ENCODE measurements around the gene KIF9. TPM values are rescaled to one million over a fixed set of nuclear protein-coding genes. Genes with fewer than 3 reads are reported as not detected.
A peak's percentile ranks its signal among the peaks of the same experiment; 100 is the strongest.

Gene KIF9
- total and polyA plus RNA-seq, 8 donors, result under 0.01 to 46.3 (median 12.8) TPM; not detected in 1

DNA sequence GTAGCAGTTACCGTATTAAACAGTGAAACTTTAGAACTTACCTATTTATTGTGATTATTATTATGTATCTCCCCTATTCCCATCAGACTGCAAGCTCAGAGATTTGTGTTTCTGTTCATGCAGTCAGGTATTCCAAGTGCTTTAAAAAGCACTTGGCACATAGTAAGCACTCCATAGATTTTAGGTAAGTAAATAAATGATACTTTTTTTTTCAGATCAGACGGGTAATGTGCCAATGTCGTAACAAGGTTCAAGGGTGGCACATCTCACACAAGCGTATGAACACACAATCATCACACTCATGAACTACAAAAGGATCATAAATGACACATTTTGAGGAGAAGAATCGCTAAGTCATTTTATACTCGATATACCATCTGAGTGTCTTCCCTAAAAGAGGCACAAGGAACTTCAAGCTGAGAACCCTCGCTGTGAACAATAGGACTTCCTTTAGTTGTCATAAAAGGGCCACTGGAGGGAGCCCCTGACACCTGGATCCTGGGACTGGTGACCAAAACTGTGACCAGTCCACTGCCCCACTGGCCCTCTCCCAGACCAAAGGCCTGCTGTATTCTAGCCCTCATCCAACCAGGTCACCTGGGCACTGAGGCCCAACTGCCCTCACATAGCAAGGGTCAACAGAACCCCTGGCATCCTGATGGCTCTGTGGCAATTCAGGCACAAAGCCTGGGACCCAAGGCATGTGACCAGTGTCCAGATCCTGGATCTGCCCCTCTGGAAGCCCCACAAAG lies 32.1 kb downstream of the KIF9 start:
- peak; percentile 44 to 49 for DNase-seq
- Histone ChIP-seq H3K9me3 (no peaks in the 10 kb centered on the region), H3K36me3 (no peaks in the 10 kb centered on the region), H3K4me1 (no peaks in the 10 kb centered on the region), H3K27ac (no peak overlapping the region), H3K4me3 (no peak overlapping the region), H3K27me3 (no peaks in the 10 kb centered on the region)
- intact Hi-C loops (cut with DNase I; ENCODE audit: low total_unique reads), result no loop called here
- TF ChIP-seq, protein P1, sequence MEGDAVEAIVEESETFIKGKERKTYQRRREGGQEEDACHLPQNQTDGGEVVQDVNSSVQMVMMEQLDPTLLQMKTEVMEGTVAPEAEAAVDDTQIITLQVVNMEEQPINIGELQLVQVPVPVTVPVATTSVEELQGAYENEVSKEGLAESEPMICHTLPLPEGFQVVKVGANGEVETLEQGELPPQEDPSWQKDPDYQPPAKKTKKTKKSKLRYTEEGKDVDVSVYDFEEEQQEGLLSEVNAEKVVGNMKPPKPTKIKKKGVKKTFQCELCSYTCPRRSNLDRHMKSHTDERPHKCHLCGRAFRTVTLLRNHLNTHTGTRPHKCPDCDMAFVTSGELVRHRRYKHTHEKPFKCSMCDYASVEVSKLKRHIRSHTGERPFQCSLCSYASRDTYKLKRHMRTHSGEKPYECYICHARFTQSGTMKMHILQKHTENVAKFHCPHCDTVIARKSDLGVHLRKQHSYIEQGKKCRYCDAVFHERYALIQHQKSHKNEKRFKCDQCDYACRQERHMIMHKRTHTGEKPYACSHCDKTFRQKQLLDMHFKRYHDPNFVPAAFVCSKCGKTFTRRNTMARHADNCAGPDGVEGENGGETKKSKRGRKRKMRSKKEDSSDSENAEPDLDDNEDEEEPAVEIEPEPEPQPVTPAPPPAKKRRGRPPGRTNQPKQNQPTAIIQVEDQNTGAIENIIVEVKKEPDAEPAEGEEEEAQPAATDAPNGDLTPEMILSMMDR (IDR thresholded peaks at IDR 0.05), result peak in 3 of 7 experiments; percentile 6 to 24 (median 13)
- TF ChIP-seq EP300 (IDR thresholded peaks at IDR 0.05) (no peak), POLR2A (IDR thresholded peaks at IDR 0.05) (no peak)
- 67 to 78% (median 71%) methylated on average over 7 of the region's 7 CpGs for WGBS, 5 donors

DNA sequence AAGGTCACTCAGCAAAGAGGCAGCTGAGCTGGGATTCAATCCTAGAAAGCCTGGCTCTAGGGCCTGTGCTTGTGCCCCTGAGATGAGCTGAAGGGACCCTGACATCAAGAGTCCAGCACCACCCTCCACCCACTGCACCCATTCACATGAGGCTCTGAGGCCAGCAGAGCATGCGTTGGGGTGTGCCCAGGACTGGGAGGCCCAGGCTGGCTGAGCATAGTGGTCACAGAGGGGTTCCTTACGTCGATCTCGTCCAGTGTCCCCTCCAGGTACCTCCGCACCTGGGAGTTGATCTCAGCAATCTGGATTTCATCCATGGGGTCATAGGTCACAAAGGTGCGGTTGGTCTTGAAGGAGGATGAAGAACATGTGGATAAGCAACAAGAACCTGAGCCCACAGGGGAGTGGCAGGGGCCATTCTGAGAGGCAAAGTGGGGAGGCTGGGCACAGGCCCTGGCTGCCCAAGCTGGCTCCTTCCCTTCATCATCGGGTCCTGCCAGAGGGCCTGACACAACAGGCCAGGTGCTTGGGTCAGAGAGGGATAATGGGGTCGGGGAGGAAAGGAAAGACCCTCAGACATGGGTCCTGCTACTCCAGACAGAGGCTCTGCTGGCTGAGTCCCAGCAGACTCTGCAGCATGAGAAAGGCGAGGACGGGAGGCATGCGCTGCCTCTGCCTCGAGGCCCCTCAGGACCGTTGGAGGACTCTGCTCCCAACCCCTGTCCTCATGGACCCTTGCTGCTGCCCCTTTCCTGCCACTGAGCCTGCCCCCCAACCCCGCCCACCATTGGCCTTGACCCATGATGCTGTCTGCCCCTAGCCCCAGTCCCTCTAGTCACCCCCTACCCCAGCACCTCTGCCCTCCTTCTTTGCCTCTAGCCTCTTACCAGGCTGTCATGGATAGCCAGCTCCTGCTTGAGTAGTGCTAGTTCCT lies 35.2 kb downstream of the KIF9 start:
- Histone ChIP-seq H3K9me3 (no peaks in the 10 kb centered on the region), H3K4me3 (no peak overlapping the region), H3K4me1 (no peaks in the 10 kb centered on the region), H3K27me3 (no peaks in the 10 kb centered on the region), H3K36me3 (no peaks in the 10 kb centered on the region), H3K27ac (no peak overlapping the region)
- WGBS, 5 donors, result 84 to 91% (median 90%) methylated on average over 10 to 14 of the region's 14 CpGs
- DNase-seq, result no peak
- no peak for TF ChIP-seq POLR2A (IDR thresholded peaks at IDR 0.05)
- TF ChIP-seq, protein P1 (IDR thresholded peaks at IDR 0.05), result no peak
- TF ChIP-seq EP300 (IDR thresholded peaks at IDR 0.05), result no peak
- no peak for TF ChIP-seq POLR2AphosphoS5 (IDR thresholded peaks at IDR 0.05)
- intact Hi-C loops (cut with DNase I; ENCODE audit: low total_unique reads), result no loop called here

DNA sequence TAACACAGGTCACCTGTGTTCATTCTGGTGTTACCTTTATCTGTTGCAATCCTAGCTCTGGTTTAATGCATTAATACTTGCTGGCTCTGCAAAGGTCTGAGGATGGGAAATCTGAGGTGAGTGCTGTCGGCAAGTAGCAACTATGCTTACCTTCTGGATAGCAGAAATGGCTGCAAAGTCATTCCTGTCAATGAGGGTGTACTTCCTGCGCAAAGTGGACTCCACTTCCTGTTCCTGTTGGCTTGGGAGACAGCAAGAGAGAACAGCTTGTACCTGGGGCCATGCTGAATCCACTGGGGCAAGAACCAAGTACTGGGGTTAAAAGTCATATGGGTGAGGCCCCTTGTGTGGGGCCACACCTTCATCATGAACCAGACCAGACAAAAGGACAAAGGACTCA lies 37.3 kb downstream of the KIF9 start:
- no peak for TF ChIP-seq POLR2AphosphoS5 (IDR thresholded peaks at IDR 0.05)
- no peak for TF ChIP-seq POLR2A (IDR thresholded peaks at IDR 0.05)
- TF ChIP-seq, protein P1 (IDR thresholded peaks at IDR 0.05), result no peak
- no peak for TF ChIP-seq EP300 (IDR thresholded peaks at IDR 0.05)
- 86 to 98% (median 94%) methylated on average over 2 of the region's 2 CpGs for WGBS, 5 donors
- H3K4me3 ChIP-seq, result no peak overlapping the region
- intact Hi-C loops (cut with DNase I; ENCODE audit: low total_unique reads), result no loop called here
- H3K27ac ChIP-seq, result no peak overlapping the region
- no peaks in the 10 kb centered on the region for H3K9me3 ChIP-seq
- no peaks in the 10 kb centered on the region for H3K27me3 ChIP-seq
- H3K4me1 ChIP-seq, result no peaks in the 10 kb centered on the region
- no peak for DNase-seq
- no peaks in the 10 kb centered on the region for H3K36me3 ChIP-seq

DNA sequence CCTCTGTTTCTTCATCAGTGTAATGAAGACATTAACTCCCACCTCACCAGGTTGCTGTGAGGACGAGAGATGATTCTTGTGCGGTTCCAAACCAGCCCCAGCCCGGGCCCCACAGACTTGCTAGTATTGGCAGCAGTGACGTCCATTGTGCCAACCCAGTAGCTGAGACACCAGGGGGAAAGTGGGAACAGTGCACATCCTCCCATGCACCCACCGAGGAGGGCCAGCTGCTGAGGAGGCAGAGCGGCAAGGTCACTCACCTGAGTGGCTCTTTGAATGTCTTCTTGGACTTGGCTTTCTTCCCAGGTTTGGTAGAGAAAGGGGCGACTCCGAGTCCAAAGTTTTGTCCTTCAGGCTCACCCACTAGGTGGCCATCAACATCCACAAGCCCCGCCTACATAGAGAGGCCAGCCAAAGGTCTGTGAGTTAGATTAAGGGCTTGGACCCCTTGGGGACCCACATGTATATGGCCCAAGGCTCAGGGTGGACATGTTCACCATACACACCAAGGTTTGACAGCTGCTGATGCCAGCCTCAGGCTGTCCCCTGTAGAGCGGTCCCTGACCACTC lies 38.0 kb downstream of the KIF9 start:
- 88 to 92% (median 90%) methylated on average over 10 of the region's 10 CpGs for WGBS, 5 donors
- Histone ChIP-seq H3K36me3 (no peaks in the 10 kb centered on the region), H3K27me3 (no peaks in the 10 kb centered on the region), H3K4me1 (no peaks in the 10 kb centered on the region), H3K4me3 (no peak overlapping the region), H3K9me3 (no peaks in the 10 kb centered on the region), H3K27ac (no peak overlapping the region)
- TF ChIP-seq POLR2AphosphoS5 (IDR thresholded peaks at IDR 0.05) (no peak), POLR2A (IDR thresholded peaks at IDR 0.05) (no peak), EP300 (IDR thresholded peaks at IDR 0.05) (no peak)
- TF ChIP-seq, protein P1 (IDR thresholded peaks at IDR 0.05), result no peak
- intact Hi-C loops (cut with DNase I; ENCODE audit: low total_unique reads), result no loop called here
- DNase-seq, result no peak
